H1 (cell line): ENCODE measurements around the gene LRRFIP1. TPM values are rescaled to one million over a fixed set of nuclear protein-coding genes. Genes with fewer than 3 reads are reported as not detected.

Source experiments
- CTCF ChIA-PET: fragments of 300-600 bp; sonication (Branson Sonifier 250); formaldehyde crosslinking; loops from one replicate; lab custom pipeline; 2021; ENCODE audit not compliant: partially characterized antibody; lab: Charles Lee
- POLR2A ChIA-PET: fragments of 300-600 bp; sonication (Branson Sonifier 250); formaldehyde crosslinking; loops from one replicate; lab custom pipeline; 2021; ENCODE audit warnings: inconsistent platforms; ENCODE audit not compliant: partially characterized antibody; lab: Charles Lee
- DNase-seq, 2 experiments: peaks; one replicate each; pipeline versions ENCODE4 v3.0.0 to v3.0.0-alpha.2; 2010 to 2022; ENCODE audit warnings: low spot score in 2 of 2, low read depth in 1 of 2, mixed read lengths in 1 of 2
- FAIRE-seq: peaks from 2 replicates; lab custom pipeline; 2011; peaks lifted over from hg19 to GRCh38; lab: Jason Lieb, UNC
- H2AFZ ChIP-seq: 2 replicates; pipeline ENCODE4 v1.8.1; 2012; ENCODE audit warnings: low read length, inconsistent platforms
- H2AK5ac ChIP-seq: 2 replicates; pipeline ENCODE4 v1.6.1; 2013; ENCODE audit warnings: low read depth, low read length
- H2BK120ac ChIP-seq: replicated peaks from 2 replicates; pipeline ENCODE3; 2013; ENCODE audit warnings: low read depth, low read length, inconsistent platforms
- H2BK12ac ChIP-seq: 2 replicates; pipeline ENCODE4 v1.6.1; 2013; ENCODE audit warnings: low read depth, low read length
- H2BK15ac ChIP-seq: 2 replicates; pipeline ENCODE4 v1.6.1; 2013; ENCODE audit warnings: low read length
- H2BK20ac ChIP-seq: 2 replicates; pipeline ENCODE4 v1.6.1; 2013; ENCODE audit warnings: low read length
- H2BK5ac ChIP-seq: 2 replicates; pipeline ENCODE4 v1.6.1; 2013; ENCODE audit warnings: low read depth, low read length
- H3K14ac ChIP-seq: 2 replicates; pipeline ENCODE4 v1.6.1; 2013; ENCODE audit warnings: inconsistent platforms; ENCODE audit not compliant: insufficient read length
- H3K18ac ChIP-seq: 2 replicates; pipeline ENCODE4 v1.6.1; 2013; ENCODE audit warnings: low read length; ENCODE audit errors: extremely low read depth
- H3K23ac ChIP-seq: 2 replicates; pipeline ENCODE4 v1.6.1; 2013; ENCODE audit warnings: inconsistent platforms; ENCODE audit not compliant: insufficient read length
- H3K23me2 ChIP-seq: 2 replicates; pipeline ENCODE4 v1.6.1; 2013; ENCODE audit warnings: low read depth, low read length
- H3K27ac ChIP-seq: 2 replicates; pipeline ENCODE4 v1.6.1; 2011; ENCODE audit warnings: low read depth, low read length, inconsistent platforms
- H3K27me3 ChIP-seq, 4 experiments: replicated peaks in 1 of 4; 1 replicate in 1 of 4; 2 replicates in 3 of 4; pipeline versions ENCODE4 v1.6.1 to v1.8.1; 2011 to 2013; ENCODE audit warnings: low read length in 3 of 4, mild to moderate bottlenecking in 3 of 4, inconsistent platforms in 2 of 4, mixed read lengths in 2 of 4, moderate library complexity in 1 of 4; ENCODE audit not compliant: control insufficient read depth in 3 of 4, insufficient read depth in 3 of 4; ENCODE audit errors: extremely low read depth in 1 of 4
- H3K36me3 ChIP-seq, 4 experiments: 2 replicates each; pipeline versions ENCODE4 v1.6.1 to v1.8.1; 2011 to 2013; ENCODE audit warnings: mild to moderate bottlenecking in 4 of 4, low read length in 3 of 4, moderate library complexity in 2 of 4, control low read depth in 1 of 4, inconsistent platforms in 1 of 4; ENCODE audit not compliant: insufficient read depth in 4 of 4, control insufficient read depth in 2 of 4
- H3K4ac ChIP-seq: replicated peaks from 2 replicates; pipeline ENCODE3; 2013; ENCODE audit warnings: low read length, low read depth, mixed read lengths, inconsistent platforms; ENCODE audit not compliant: insufficient read length
- H3K4me1 ChIP-seq, 4 experiments: replicated peaks in 1 of 4; 1 replicate in 1 of 4; 2 replicates in 3 of 4; pipeline versions ENCODE4 v1.6.1 to v1.8.1; 2011 to 2013; ENCODE audit warnings: low read length in 3 of 4, inconsistent platforms in 2 of 4, mixed read lengths in 1 of 4; ENCODE audit not compliant: insufficient read depth in 4 of 4, control insufficient read depth in 3 of 4
- H3K4me2 ChIP-seq, 2 experiments: 2 replicates each; pipeline versions ENCODE4 v1.6.1 to v1.8.1; 2011 to 2013; ENCODE audit warnings: low read depth in 2 of 2, low read length in 2 of 2, control low read depth in 1 of 2, inconsistent platforms in 1 of 2, mild to moderate bottlenecking in 1 of 2; ENCODE audit not compliant: insufficient read depth in 1 of 2
- H3K4me3 ChIP-seq, 4 experiments: fragments of 200-600, 300-600 bp in 1 of 4; sonication (generic), shearing (Covaris generic), sonication (Bioruptor Twin) in 1 of 4; 2 replicates each; pipeline versions ENCODE4 v1.5.1 to v1.8.1; 2011 to 2016; ENCODE audit warnings: low read length in 4 of 4, low read depth in 3 of 4, control low read depth in 2 of 4, inconsistent platforms in 2 of 4, mild to moderate bottlenecking in 2 of 4, mixed read lengths in 1 of 4, moderate library complexity in 1 of 4; ENCODE audit not compliant: insufficient read depth in 2 of 4; ENCODE audit errors: extremely low read depth in 1 of 4
- H3K56ac ChIP-seq: replicated peaks from 2 replicates; pipeline ENCODE3; 2013; ENCODE audit warnings: low read depth, mild to moderate bottlenecking, mixed read lengths, low read length, inconsistent platforms; ENCODE audit not compliant: insufficient read length
- H3K79me1 ChIP-seq: 2 replicates; pipeline ENCODE4 v1.6.1; 2013; ENCODE audit warnings: low read depth, low read length, control low read depth
- H3K79me2 ChIP-seq, 2 experiments: 2 replicates each; pipeline versions ENCODE4 v1.6.1 to v1.8.1; 2012 to 2013; ENCODE audit warnings: low read length in 2 of 2, mild to moderate bottlenecking in 2 of 2, inconsistent platforms in 1 of 2; ENCODE audit not compliant: insufficient read depth in 2 of 2, control insufficient read depth in 1 of 2
- H3K9ac ChIP-seq, 4 experiments: replicated peaks in 1 of 4; 1 replicate in 1 of 4; 2 replicates in 3 of 4; pipeline versions ENCODE4 v1.6.1 to v1.8.1; 2011 to 2013; ENCODE audit warnings: low read depth in 3 of 4, low read length in 3 of 4, control low read depth in 2 of 4, mild to moderate bottlenecking in 2 of 4, moderate library complexity in 2 of 4, inconsistent platforms in 1 of 4; ENCODE audit errors: extremely low read depth in 1 of 4
- H3K9me3 ChIP-seq, 2 experiments: 2 replicates each; pipeline versions ENCODE4 v1.6.1 to v1.8.1; 2012 to 2013; ENCODE audit warnings: mild to moderate bottlenecking in 2 of 2, moderate library complexity in 2 of 2, control low read depth in 1 of 2, inconsistent platforms in 1 of 2, low read depth in 1 of 2, low read length in 1 of 2, mixed read lengths in 1 of 2; ENCODE audit not compliant: insufficient read depth in 2 of 2
- H4K20me1 ChIP-seq, 2 experiments: replicated peaks in 1 of 2; 2 replicates each; pipeline versions ENCODE3 to v1.8.1; 2011 to 2013; ENCODE audit warnings: inconsistent platforms in 2 of 2, low read length in 2 of 2, mild to moderate bottlenecking in 1 of 2; ENCODE audit not compliant: insufficient read depth in 2 of 2, control insufficient read depth in 1 of 2
- H4K5ac ChIP-seq: 2 replicates; pipeline ENCODE4 v1.6.1; 2013; ENCODE audit warnings: low read length, low read depth, mixed read lengths, inconsistent platforms; ENCODE audit not compliant: insufficient read length
- H4K8ac ChIP-seq: 2 replicates; pipeline ENCODE4 v1.8.0; 2013; ENCODE audit warnings: mild to moderate bottlenecking, moderate library complexity, low read length, inconsistent platforms; ENCODE audit not compliant: insufficient read depth; ENCODE audit errors: extremely low read depth
- H4K91ac ChIP-seq: replicated peaks from 2 replicates; pipeline ENCODE3; 2013; ENCODE audit warnings: low read length, mixed read lengths, inconsistent platforms; ENCODE audit not compliant: insufficient read length
- ASH2L ChIP-seq: fragments of 200-600, 300-600 bp; sonication (generic); IDR thresholded peaks from one replicate; pipeline ENCODE4 v1.7.1; 2017; ENCODE audit warnings: low read length
- CHD1 ChIP-seq: IDR thresholded peaks from 2 replicates; pipeline ENCODE4 v1.6.1; 2012; ENCODE audit warnings: low read depth, low read length, improper control_type of control experiment
- RBBP5 ChIP-seq: IDR thresholded peaks from 2 replicates; pipeline ENCODE4 v1.7.1; 2012; ENCODE audit warnings: low read depth, mild to moderate bottlenecking, inconsistent platforms, low read length, moderate library complexity, borderline replicate concordance
- SIN3A ChIP-seq, 2 experiments: IDR thresholded peaks in 1 of 2; conservative IDR thresholded peaks in 1 of 2; 2 replicates each; pipeline ENCODE4 v1.6.1; 2011 to 2012; ENCODE audit warnings: low read length in 2 of 2, improper control_type of control experiment in 1 of 2, low read depth in 1 of 2, mild to moderate bottlenecking in 1 of 2
- TCF12 ChIP-seq: IDR thresholded peaks from 2 replicates; pipeline ENCODE4 v1.6.1; 2011; ENCODE audit warnings: low read depth, mild to moderate bottlenecking, low read length
- TEAD4 ChIP-seq: IDR thresholded peaks from 2 replicates; pipeline ENCODE4 v1.6.1; 2012; ENCODE audit warnings: low read depth, low read length, inconsistent platforms, mixed read lengths
- WGBS, 2 experiments: shearing (Covaris generic) in 1 of 2; methylation state at CpG; one replicate each; pipeline versions ENCODE4 v1.1.6 to v1.1.7; 2013 to 2015; ENCODE audit warnings: low lambda C conversion rate in 2 of 2, mixed read lengths in 2 of 2, inconsistent platforms in 1 of 2, low coverage in 1 of 2, missing lambda C conversion rate in 1 of 2; ENCODE audit not compliant: insufficient replicate concordance in 2 of 2, insufficient coverage in 1 of 2, insufficient read length in 1 of 2; ENCODE audit errors: extremely low coverage in 1 of 2, missing lambda C conversion rate in 1 of 2; 5-methylcytosine and 5-hydroxymethylcytosine counted together
- polyA plus RNA-seq, 7 experiments: library from polyadenylated mRNA; depleted of rRNA in 3 of 7; stranded (reverse) in 5 of 7; unstranded in 2 of 7; fragments of >200 nt in 5 of 7; fragments of 200-250 nt in 2 of 7; gene quantifications; 1 replicate in 5 of 7; 2 replicates in 1 of 7; 4 replicates in 1 of 7; pipeline versions ENCODE4 v1.2.1 to v1.2.3, GENCODE V29; 2011 to 2013; ENCODE audit warnings: missing spikeins in 2 of 7, mixed read lengths in 2 of 7
- total RNA-seq: library from RNA; stranded (reverse); fragmentation: NEBNext Ultra II Directional; extraction: Animal tissue kit (Norgen Biotek cat#: 25700); gene quantifications from 2 replicates; pipeline ENCODE4 v1.2.1, GENCODE V29; 2021

Gene LRRFIP1
- total and polyA plus RNA-seq, 2 of the 8 experiments (the other 6 are each of a cell fraction or from before 2014, with no cell fraction given) = 12.1 to 75.8 TPM

DNA sequence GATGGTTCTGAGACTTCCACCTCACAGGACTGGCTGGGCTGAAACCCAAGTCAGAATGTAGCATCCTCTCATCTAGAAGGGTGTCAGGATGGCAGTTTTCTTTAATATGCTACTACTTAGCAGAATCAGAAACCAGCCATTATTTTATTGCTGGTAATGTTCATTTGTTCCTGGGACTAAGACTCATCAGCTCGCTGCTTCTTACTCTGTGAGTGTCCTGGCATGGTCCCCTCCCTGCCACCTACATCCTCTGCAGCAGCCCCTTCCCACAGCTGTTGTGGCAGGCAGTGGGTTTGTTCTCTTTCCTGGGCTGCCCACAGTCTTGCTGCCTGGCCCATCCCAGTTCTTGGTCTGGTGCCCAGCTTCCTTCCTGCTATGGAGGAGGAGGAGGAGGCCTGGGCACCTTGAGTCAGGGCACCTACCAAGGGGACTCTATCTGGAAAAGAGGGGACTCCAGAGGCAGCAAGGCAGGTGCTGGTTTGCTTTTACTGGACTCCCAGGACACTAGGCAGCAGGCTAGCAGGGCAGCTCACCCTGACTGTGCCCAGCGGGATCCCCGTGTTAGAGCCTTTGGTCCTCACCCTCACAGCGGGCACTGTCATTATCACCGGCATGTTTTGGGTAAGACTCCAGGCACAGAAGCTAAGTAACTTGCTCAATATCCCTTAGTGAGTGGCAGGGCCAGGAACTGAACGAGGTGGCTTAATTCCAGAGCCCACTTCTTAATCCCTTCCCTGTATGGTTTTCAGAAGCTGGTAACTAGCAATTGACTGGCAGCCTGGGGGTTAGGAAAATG lies 62.1 kb downstream of the LRRFIP1 start:
- H2BK5ac ChIP-seq = no peak overlapping the region
- H3K9me3 ChIP-seq = peaks cover 0 to 4% of the 10 kb centered on the region in 2 experiments; a peak in 1 of 4 replicates
- no peak overlapping the region for H2BK120ac ChIP-seq
- H2BK20ac ChIP-seq = no peak overlapping the region
- H3K4me3 ChIP-seq = no peak overlapping the region
- no peak overlapping the region for H3K27ac ChIP-seq
- H3K56ac ChIP-seq = no peak overlapping the region
- H3K23ac ChIP-seq = no peak overlapping the region
- no peak overlapping the region for H2BK15ac ChIP-seq
- no peaks in the 10 kb centered on the region for H3K36me3 ChIP-seq
- no peak overlapping the region for H4K91ac ChIP-seq
- no peak overlapping the region for H3K4ac ChIP-seq
- no peak overlapping the region for H4K5ac ChIP-seq
- H3K79me2 ChIP-seq = peaks cover 7 to 20% of the 10 kb centered on the region in 2 experiments; a peak in 3 of 4 replicates
- no peak overlapping the region for H3K18ac ChIP-seq
- H3K4me1 ChIP-seq = peaks cover 6 to 14% (median 9%) of the 10 kb centered on the region in 4 experiments
- no peak overlapping the region for H3K9ac ChIP-seq
- FAIRE-seq = no peak
- H2AK5ac ChIP-seq = no peak overlapping the region
- no peak overlapping the region for H2AFZ ChIP-seq
- no peak overlapping the region for H4K8ac ChIP-seq
- H3K23me2 ChIP-seq = peaks cover 21% of the 10 kb centered on the region
- ChIA-PET CTCF (interaction anchor here (0.6 to 3.2 kb wide), 11 partner anchors 8 to 122 kb away, joined by 3 to 28 read pairs (median 4); no protein-coding TSS in a partner anchor), POLR2A (interaction anchor here (1.9 kb wide), 1 partner anchor 11 kb away, joined by 5 read pairs; no protein-coding TSS in a partner anchor)
- H3K27me3 ChIP-seq = peaks cover 0 to 9% (median 3%) of the 10 kb centered on the region in 4 experiments; a peak in 3 of 7 replicates
- H3K4me2 ChIP-seq = no peak overlapping the region
- H4K20me1 ChIP-seq = peaks cover 12 to 19% of the 10 kb centered on the region in 2 experiments
- H3K14ac ChIP-seq = no peak overlapping the region
- 96% methylated on average over 6 of the region's 6 CpGs; no CpG with 5 or more reads in 1 of the 2 experiments for WGBS, 2 experiments
- H2BK12ac ChIP-seq = no peak overlapping the region; the same call in 1 of the 2 replicates
- DNase-seq = no peak
- H3K79me1 ChIP-seq = peaks cover 11% of the 10 kb centered on the region
- TF ChIP-seq TEAD4 = no peak
- TF ChIP-seq ASH2L = no peak
- no peak for TF ChIP-seq RBBP5
- no peak for TF ChIP-seq SIN3A (conservative IDR thresholded peaks at IDR 0.05 in 1 of 2, IDR thresholded peaks at IDR 0.05 in 1 of 2; ENCODE audit: low read depth in 1 of 2, low read length in 2 of 2)
- TF ChIP-seq CHD1 = no peak
- no peak for TF ChIP-seq TCF12
